ENCODE results near the gene SLC24A3.

SLC24A3 gene

DNA sequence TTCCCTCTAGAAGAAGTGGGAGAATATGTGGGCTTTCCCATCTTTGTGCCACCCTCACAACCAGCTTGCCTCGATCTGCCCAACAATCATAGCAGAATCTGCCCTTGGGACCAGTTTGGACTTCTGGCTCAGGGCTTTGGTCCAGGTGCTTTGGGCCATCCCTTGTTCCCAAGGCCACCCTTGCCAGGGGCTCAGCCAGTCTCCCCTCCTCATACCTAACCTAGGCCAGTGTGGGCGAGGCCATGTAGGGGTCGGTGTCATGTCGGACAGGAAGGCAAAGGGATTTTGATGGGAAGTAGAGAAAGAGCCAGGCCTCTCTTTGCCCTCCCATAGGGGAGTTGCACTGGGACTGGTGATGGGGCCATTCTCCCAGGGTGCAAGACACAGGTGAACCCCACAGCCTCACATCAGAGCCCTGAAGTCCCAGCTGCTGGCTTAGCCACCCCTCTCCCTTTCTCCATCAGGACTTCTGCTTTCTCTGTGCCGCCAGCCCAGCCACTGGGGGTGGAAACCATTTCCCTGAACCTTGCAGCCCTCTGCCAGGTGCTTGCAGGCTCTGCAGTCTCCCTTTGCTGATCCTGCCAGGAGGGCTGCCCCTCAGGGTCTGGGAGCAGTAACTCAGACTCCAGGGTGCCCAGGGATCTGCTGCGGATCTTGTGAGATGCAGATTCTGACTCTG is 60.7 kb downstream of the SLC24A3 start:
- FAIRE-seq: no peak

DNA sequence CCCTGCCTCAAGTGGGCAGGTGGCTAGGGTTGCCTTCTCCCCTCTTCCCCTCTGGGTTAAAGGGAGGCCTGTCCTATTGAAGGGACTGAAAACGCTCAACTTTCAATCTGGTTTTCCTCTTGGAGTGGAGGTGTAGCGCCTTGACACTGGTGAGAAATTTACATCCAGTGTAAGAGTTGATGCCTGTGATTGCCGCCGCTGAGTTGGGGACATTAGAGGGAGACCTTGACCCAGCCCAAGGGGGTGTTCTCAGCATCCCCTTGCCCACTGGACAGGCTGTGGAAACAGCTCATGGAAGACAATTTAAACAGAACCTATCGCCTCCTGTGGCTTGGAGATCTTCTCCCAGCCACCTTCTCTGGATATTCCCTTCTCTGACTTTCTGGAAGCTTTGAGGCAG is 61.6 kb downstream of the SLC24A3 start:
- no peak for FAIRE-seq

DNA sequence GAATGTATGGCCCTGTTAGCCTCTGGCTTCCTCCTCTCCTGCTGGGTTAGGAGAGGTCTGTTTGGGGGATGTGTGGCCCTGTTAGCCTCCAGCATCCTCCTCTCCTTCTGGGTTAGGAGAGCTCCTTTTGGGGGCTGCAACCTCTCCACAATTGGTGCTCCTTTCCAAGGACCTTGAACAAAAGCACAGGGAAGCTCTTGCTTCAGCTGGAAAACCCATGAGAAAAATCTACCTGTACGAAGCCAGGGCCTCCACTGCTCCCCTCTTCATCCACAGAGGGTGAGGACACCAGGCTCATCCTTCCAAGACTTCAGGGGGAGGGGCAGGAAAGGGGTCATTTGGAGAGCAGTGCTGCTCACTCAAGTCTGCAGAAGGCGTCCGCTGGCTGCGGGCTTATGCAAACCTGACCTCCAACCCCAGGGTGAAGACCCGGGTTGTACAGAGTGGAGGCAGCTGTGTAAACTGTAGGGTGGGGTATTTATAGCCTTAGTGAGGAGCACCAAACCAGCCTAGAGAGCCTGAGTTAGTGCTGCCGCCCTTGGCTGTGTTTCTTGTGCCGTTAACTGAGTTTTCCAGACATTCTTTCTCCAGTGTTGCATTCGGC is 62.1 kb downstream of the SLC24A3 start:
- FAIRE-seq: no peak

DNA sequence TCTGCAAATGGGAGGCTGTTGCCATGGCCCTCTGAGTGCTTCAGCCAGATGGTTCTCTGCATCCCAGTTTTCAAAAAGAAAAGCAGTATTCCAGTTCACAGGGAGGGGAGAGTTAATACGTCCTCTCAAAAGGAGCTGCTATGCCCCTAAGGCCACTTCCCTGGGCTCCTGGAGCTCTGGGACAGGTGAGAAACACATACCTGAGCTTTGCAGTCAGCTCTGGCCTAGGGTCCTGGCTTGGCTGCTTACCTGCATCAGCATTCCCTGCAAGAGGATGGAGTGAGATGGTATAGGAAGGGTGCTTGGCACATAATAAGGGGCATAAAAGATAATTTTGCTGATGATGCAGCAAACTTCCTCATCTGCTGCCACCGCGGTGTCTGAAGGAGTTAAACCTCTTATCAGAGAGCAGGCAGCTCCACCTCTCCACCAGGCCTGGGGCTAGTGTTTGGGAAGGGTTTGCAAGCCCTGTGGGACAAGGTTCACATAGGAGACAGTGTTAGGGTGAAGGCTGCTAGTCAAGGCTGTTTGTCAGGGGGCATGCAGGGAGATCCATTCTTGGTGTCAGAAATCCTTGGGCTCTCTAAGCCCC is 62.7 kb downstream of the SLC24A3 start:
- no peak for FAIRE-seq

DNA sequence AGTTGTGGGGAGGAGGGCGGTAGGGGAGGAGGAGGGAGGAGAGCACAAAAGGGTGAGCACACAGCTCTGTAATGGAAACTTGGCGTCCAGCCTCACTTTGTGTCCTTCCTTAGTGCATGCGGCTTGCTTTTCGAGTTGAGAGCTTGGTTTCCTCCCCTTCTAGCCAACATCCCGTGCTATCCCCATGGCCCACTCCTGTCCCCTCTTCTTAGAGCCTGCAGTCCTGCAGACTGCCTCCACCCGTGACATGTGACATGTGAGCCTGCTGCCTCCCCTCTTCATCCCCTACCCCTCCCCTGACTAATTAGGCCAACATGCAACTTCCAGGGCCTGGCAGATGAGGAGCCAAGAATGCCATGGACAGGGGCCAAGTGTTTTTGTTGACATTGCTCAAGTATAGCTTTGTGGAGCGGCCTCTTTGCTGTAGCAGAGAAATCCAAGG is 63.2 kb downstream of the SLC24A3 start:
- FAIRE-seq: peak; percentile 92

DNA sequence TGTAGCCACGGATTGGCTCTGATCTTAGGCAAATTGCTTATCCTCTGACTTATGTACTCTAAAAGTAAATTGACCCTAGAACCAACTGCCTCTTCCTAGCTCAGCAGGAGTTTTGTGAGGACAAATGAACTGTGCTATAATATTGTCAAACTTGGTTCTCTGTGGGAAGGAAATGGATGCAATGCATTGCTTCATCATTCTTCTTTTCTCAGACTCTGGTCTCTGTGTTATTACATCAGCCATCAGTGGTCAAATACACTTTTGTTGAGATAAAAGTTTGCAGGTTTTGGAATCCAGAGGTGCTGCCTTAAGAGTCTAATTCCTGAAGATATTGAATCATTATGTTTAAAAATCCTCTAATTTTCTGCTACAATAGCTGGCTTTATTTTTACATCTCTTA is 64.9 kb downstream of the SLC24A3 start:
- no peak for FAIRE-seq

DNA sequence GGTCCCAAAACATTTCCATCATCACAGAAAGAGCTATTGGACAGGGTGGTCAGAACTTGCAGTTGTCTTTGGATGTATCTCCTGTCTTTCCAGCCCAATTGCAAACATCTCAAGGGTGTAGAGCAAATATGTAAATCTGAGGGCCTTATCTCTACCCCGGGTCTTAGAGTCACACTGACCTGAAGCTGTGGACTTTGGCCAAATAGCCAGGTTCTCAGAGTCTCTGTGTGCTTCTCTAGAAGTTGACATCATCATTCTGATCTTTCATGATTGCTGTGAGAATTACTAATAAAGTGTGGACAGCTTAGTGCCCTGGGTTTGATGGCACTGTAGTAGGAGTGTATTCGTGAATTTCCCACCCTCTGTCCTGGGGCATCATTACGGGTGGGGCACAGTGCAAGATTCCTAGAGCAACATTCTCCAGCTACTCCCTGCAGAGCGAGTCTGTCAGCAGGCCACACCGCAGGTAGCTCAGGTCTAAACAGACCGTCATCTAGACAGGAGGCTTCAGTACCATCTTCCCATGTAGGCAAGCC is 71.1 kb downstream of the SLC24A3 start:
- no peak for FAIRE-seq

DNA sequence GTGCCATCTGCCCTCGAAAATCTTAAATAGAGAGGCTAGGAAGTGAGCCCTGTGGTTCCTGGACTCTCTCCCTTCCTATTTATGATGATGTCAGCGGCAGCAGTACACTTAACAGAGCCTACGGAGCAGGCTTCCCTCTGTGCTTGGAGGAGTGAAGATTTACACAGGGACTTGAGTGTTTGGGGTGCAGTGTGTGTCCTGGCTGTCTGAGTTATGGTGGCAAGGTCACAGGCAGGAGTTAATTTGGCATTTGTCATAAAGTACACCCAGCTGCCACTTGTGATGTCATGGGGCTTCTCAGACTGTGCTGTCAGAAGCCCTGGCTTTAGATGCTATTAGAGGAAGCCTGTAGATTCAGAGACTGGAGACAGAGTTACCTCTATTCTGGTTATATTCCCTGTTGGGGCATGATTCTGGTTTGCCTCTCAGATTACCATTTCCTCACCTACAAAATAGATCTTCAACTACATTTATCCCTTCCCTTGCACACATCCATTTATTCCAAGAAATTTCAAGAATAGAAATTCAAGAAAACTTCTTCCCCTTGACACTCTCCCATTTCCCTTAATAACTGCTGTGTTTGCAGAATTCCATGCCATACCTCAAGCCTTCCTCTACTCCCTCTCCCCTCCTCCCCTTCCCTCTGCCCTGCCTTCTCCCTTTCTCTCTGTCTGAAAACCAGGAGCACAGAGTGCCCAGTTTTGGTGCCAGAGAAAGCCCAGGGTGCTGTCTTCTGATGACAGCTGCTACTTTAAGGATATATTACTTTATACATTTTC is 72.1 kb downstream of the SLC24A3 start:
- FAIRE-seq: no peak

DNA sequence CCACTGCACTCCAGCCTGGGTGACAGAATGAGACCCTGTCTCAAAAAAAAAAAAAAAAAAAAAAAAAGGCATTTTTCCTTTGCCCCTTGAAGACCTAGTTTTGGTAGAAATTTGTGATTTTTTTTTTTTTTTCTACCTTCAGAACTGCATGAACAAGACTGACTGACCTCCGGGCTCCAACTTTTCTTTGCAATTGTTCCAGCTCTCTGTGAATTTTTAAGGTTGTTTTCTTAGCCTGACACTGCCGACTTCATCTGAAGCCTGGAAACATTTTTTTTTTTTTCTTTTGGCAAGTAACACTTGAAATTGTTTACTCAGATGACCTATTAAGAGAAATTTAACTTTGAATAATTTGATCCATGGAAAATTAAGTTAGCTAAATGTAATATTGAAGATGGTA is 73.0 kb downstream of the SLC24A3 start:
- peak; percentile 92 for FAIRE-seq

DNA sequence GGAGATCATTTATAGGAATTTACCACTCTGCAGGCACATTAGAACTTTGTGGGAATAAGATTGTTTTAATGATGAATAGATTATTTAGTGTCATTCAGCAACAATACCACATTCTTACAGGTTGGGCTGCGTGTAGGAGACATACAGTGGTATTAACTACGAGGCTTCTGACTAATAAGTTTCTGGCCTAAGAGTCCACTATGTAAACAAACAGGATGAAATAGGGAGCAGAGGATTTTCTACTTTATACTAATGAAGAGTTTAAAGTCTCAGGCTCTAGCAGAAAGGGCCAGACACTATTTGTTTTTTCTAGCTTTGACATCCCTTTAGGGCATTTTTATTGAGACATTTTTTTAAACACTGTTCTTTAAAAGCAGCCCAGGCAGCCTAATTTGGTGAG is 75.6 kb downstream of the SLC24A3 start:
- no peak for FAIRE-seq

DNA sequence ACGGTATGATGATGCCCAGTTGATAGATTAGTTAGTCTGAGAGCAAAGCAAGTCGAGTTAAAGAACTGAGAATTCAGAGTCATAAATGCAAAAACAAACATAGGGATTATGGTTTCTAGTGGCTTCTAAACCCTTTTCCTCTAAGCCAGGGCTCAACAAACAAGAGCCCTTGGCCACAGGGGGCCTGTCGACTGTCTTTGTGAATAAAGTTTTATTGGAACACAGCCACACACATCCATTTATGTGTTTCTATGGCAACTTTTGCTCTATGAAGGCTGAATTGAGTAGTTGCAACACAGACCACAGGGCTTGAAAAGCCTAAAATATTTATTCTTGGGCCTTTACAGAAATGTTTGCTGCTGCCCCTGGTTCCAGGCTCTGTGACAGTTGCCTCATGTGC is 76.2 kb downstream of the SLC24A3 start:
- no peak for FAIRE-seq

DNA sequence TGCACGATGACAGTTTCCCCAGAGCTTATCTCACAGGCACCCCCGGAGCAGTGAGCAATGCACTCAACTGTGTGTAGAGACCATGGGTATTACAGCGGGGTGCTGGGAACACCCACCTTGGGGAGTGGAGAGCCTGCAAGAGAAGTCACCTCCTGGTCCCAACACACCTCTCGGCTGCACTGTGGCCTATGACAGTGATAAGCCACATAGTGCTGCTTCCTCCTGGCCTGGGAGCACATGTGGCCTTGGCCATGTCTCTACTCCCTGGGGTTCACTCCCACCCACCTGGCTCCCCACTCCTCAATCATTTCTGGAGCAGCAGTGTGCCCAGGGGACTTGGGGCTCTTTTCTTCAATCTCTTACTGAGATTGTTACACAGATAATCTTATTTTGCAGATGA is 77.0 kb downstream of the SLC24A3 start:
- FAIRE-seq: no peak

DNA sequence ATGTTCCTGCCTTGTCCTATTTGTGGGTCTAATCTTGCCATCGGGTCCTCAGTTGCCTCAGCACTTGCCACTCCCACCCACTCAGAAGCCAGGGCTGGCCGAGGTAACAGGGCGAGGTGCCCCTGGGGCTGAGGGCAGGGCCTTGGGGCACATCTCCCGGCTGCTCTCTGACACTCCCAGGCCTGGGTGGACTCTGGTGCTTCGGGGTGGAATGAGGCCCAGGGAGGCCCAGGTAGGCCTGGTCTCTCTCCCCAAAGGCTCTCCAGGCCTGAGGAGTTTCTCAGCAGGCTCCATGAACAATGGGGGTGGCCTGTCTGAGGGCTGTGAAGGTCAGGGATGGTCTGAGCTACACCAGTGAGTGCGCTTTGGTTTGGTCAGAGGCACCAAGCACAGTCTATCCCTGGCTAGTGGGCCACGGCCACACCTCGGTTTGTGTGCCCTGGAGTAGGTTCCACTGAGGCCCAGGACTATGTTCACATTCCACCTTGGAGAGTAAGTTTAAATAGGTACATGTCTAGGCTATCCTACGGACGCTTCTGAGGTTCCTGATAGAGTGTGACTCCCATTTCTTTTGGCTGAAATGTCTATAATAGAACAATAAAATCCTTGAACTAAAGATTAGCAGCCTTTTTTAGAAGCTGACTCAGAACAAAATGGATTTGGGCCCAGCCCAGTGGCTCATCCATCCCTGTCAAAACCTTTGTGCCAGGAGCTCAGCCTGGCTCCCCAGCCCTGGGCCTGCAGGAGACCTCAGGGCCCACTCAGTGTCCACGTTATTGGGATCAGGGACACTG is 78.8 kb downstream of the SLC24A3 start:
- no peak for FAIRE-seq

DNA sequence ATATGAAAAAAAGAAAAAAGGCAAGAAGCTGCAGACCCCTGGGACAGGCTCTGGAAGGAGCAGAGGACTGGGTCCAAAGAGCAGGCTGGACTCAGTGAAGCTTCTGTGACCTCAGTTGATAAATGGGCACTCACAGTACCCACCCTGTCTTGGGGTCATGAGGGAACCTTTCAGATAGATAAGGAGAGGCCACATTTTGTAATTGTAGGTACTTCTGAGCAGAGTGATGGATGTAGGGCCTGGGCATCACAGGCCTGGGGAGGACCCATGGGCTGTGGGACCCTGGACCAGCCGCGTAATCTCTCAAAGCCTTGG is 79.3 kb downstream of the SLC24A3 start:
- no peak for FAIRE-seq

DNA sequence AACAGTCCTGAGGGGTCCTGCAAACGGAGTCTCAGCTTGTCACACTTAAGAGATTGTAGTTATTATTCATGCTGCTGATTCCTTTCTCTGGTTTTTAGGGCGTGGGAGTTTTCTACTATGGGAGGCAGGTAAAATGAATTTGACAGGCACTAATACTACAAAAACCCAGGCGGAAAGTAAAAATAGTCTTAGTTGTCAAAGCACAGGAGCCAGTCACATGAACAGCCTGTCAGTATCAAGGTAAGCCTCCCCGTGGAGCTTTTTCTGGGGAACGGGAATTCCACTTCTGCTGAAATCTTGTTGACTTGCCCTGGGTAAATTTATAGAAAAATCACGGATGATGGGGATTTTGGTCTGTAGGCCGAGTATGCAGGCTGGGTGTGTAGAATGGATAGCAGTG is 79.8 kb downstream of the SLC24A3 start:
- no peak for FAIRE-seq

DNA sequence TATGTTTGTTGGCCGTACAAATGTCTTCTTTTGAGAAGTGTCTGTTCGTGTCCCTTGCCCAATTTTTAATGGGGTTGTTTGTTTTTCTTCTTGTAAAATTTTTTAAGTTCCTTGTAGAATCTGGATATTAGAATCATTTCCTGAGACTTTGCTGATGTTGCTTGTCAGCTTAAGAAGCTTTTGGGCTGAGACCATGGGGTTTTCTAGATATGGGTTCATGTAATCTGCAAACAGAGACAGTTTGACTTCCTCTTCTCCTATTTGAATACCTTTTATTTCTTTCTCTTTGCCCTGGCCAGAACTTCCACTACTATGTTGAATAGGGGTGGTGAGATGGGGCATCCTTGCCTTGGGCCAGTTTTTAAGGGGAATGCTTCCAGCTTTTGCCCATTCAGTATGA is 82.6 kb downstream of the SLC24A3 start:
- peak; percentile 51 for FAIRE-seq

DNA sequence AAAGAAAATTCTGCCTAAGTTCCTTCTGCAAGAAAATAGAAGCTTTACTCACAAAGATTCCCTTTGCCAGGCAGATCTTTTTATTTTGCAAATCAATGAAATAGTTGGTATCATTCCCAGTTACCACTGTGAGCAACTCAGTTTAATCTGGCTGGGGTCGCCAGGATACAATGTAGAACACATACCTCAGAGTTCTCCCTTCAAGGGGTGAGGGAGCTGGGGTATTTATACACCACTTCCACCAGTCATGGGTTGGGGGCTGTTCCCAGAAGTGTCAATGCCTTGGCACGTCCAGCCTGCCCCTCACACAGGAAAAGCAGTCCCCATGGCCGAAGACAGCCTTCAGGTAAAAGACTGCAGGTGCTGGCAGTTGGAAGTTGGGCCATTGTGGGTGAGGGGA is 86.2 kb downstream of the SLC24A3 start:
- FAIRE-seq: no peak

DNA sequence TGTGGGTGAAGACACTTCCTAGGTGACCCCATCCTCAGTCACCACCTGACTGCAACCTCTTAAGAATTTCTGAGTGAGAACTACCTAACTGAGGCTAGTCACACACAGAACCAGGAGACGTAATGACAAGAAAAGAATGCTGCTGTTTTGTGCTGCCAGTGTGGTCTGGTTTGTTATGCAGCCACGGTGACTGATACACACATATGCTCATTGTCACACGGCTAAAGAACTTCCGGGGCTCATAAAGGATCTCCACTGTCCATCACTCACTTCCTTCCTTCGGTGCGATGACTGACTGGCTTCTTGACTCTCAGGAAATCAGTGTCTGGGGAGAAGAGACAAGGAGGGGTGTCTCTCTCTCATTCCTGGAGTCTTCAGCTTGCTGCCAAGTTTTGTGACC is 88.0 kb downstream of the SLC24A3 start:
- no peak for FAIRE-seq

DNA sequence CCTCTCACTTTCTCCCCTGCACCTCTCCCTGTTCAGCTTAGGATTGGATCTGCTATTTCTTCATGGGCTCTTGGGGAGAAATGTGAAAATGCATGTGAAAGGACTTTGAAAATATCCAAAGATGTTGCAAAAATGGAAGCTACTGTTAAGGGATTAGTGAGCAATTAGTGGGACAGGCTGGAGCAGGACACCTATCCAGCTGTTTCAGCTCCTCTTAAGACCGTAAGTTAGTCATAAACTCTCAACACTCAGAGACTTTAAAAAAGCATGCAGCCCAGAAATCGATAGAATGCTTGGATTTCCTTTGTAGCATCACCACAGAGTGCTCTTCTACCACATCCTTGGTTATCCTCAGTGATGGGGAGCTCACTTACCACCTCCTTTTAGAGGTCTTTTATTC is 88.7 kb downstream of the SLC24A3 start:
- FAIRE-seq: no peak

DNA sequence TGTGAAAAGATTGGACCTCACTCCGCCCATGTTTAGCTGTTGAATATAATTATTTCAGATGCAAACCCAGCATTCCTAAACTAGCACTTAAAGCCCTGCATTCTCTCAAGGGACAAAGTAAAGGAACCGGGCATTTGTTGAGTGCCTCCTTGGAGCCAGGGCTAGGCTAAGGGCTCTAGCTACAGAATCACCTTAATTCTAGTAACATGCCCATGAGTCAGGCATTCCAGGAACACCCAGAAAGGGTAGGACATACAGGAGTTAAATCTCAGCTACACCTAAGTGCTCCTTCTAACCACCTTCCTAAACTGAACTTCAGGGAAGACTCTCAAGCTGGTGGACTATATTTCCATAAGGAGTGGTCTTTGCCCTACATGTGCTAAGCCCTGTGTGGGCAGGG is 89.4 kb downstream of the SLC24A3 start:
- no peak for FAIRE-seq

DNA sequence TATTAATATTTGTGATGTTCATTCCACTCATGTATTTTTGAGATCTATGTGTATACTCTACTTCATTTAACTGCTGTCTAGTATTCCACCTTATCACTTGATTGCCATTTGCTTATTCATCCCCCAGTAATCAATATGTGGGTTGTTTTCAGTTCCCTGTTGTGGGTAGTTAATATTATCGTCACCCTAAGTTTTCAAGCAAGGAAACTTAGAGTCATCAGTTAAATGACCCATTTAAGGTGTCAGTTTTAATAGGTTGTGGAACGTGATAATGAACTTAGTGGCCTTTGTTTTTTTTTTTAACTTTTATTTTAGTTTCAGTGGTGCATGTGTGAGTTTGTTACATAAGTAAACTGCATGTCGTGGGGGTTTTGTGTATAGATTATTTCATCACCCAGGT is 90.3 kb downstream of the SLC24A3 start:
- no peak for FAIRE-seq

DNA sequence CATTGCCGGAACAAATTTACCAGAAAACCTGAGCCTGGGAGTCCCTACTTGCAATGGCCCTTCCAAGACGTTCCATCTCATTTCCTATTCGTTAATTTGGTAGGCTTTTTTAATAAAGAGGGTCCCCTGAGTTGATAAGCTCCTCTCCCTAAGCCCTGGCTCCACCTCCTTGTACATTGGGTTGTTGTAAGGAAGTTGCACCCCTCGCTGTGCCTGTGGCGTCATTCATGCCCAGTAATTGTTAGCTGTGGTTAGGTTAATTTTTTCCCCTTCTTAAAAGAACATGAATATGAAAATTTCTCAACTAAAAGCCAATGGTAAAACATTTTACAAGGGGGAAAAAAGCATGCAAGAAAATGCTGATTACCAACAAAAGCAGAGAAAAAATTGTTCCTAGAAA is 91.9 kb downstream of the SLC24A3 start:
- FAIRE-seq: no peak

DNA sequence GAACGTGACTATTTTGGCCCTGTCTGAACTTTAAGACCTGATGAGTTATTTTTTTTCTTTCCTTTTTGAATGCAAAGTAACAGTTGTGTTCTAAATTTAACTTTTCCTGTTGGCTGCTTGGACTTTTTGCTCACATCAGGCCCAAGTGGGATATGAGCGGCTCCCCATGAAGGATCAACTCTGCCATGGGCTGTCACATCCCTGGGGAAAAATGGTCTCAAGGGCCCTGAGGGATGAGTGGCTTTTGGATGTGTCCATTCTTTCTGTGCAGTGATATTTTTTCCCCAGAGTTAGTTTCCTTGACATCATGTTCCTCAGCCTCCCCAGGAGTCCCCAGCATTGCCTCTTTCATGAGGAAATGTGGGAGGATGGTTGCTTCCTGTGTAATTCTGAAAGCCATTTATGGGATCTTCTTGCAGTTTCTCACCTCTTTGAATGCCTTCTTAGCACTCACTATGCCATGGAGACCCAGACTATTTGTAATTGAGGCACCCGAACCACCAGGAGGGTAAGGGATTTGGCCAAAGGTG is 92.5 kb downstream of the SLC24A3 start:
- FAIRE-seq: no peak

Measured in endometrium (tissue), 2 donors.